GM23338 (cell line): Measurements from ENCODE around the gene HEXB.

Source experiments
- CREB1 ChIP-seq: fragments of 250-450 bp; sonication (Bioruptor Pico); IDR thresholded peaks from 2 replicates; pipeline ENCODE4 v1.5.0; 2020; ENCODE audit warnings: low read depth, mild to moderate bottlenecking, moderate library complexity
- EZH2 ChIP-seq: fragments of 200-600 bp; sonication (generic); IDR thresholded peaks from one replicate; pipeline ENCODE4 v1.8.0; 2017; ENCODE audit warnings: antibody characterized with exemption, mild to moderate bottlenecking, low read depth; ENCODE audit not compliant: unreplicated experiment
- JUNB ChIP-seq: IDR thresholded peaks from one replicate; pipeline ENCODE4 v1.6.1; 2016; ENCODE audit warnings: antibody characterized with exemption; ENCODE audit not compliant: unreplicated experiment
- POLR2AphosphoS5 ChIP-seq: IDR thresholded peaks from 2 replicates; pipeline ENCODE4 v1.6.1; 2016; ENCODE audit warnings: antibody characterized with exemption, low read depth
- ZNF114 ChIP-seq: fragments of 250-450 bp; sonication (Bioruptor Pico); IDR thresholded peaks from 2 replicates; pipeline ENCODE4 v1.5.0; 2020; ENCODE audit warnings: mild to moderate bottlenecking, moderate library complexity
- ZNF462 ChIP-seq: fragments of 250-450 bp; sonication (Bioruptor Pico); IDR thresholded peaks from 2 replicates; pipeline ENCODE4 v1.5.0; 2020; ENCODE audit warnings: mild to moderate bottlenecking, moderate library complexity
- TF ChIP-seq, protein P1 (sequence below), 2 experiments: fragments of 200-600 bp in 1 of 2; sonication (generic) in 1 of 2; conservative IDR thresholded peaks; 2 replicates each; pipeline versions ENCODE4 v1.5.1 to v1.6.1; 2016 to 2017; ENCODE audit warnings: antibody characterized with exemption in 2 of 2, low read depth in 2 of 2, mild to moderate bottlenecking in 2 of 2, moderate library complexity in 1 of 2
- TF ChIP-seq, protein P2 (sequence below): IDR thresholded peaks from one replicate; pipeline ENCODE4 v1.6.1; 2018; ENCODE audit warnings: antibody characterized with exemption; ENCODE audit not compliant: unreplicated experiment
- TF ChIP-seq, protein P3 (sequence below): IDR thresholded peaks from 2 replicates; pipeline ENCODE4 v1.6.1; 2016; ENCODE audit warnings: antibody characterized with exemption

- TF ChIP-seq, protein P1, sequence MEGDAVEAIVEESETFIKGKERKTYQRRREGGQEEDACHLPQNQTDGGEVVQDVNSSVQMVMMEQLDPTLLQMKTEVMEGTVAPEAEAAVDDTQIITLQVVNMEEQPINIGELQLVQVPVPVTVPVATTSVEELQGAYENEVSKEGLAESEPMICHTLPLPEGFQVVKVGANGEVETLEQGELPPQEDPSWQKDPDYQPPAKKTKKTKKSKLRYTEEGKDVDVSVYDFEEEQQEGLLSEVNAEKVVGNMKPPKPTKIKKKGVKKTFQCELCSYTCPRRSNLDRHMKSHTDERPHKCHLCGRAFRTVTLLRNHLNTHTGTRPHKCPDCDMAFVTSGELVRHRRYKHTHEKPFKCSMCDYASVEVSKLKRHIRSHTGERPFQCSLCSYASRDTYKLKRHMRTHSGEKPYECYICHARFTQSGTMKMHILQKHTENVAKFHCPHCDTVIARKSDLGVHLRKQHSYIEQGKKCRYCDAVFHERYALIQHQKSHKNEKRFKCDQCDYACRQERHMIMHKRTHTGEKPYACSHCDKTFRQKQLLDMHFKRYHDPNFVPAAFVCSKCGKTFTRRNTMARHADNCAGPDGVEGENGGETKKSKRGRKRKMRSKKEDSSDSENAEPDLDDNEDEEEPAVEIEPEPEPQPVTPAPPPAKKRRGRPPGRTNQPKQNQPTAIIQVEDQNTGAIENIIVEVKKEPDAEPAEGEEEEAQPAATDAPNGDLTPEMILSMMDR (conservative IDR thresholded peaks at IDR 0.05; ENCODE audit: low read depth in 2 of 2): no peak
- TF ChIP-seq EZH2 (no peak), POLR2AphosphoS5 (no peak), JUNB (no peak), ZNF114 (CRISPR knock-in tag) (no peak), CREB1 (no peak), ZNF462 (CRISPR knock-in tag) (no peak)
- TF ChIP-seq, protein P2, sequence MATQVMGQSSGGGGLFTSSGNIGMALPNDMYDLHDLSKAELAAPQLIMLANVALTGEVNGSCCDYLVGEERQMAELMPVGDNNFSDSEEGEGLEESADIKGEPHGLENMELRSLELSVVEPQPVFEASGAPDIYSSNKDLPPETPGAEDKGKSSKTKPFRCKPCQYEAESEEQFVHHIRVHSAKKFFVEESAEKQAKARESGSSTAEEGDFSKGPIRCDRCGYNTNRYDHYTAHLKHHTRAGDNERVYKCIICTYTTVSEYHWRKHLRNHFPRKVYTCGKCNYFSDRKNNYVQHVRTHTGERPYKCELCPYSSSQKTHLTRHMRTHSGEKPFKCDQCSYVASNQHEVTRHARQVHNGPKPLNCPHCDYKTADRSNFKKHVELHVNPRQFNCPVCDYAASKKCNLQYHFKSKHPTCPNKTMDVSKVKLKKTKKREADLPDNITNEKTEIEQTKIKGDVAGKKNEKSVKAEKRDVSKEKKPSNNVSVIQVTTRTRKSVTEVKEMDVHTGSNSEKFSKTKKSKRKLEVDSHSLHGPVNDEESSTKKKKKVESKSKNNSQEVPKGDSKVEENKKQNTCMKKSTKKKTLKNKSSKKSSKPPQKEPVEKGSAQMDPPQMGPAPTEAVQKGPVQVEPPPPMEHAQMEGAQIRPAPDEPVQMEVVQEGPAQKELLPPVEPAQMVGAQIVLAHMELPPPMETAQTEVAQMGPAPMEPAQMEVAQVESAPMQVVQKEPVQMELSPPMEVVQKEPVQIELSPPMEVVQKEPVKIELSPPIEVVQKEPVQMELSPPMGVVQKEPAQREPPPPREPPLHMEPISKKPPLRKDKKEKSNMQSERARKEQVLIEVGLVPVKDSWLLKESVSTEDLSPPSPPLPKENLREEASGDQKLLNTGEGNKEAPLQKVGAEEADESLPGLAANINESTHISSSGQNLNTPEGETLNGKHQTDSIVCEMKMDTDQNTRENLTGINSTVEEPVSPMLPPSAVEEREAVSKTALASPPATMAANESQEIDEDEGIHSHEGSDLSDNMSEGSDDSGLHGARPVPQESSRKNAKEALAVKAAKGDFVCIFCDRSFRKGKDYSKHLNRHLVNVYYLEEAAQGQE: no peak
- TF ChIP-seq, protein P3, sequence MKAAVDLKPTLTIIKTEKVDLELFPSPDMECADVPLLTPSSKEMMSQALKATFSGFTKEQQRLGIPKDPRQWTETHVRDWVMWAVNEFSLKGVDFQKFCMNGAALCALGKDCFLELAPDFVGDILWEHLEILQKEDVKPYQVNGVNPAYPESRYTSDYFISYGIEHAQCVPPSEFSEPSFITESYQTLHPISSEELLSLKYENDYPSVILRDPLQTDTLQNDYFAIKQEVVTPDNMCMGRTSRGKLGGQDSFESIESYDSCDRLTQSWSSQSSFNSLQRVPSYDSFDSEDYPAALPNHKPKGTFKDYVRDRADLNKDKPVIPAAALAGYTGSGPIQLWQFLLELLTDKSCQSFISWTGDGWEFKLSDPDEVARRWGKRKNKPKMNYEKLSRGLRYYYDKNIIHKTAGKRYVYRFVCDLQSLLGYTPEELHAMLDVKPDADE: no peak
These were observed 14.5 kb upstream of the HEXB start for GRCh38 chr5:74670396-74671038.
